GM12892 (cell line): ENCODE data around the gene CUBN.

ENCODE experiments used
- POLR2A ChIP-seq: IDR thresholded peaks from 2 replicates; pipeline ENCODE4 v1.6.1; 2011; ENCODE audit warnings: low read depth, low read length, control low read depth
- POLR2AphosphoS5 ChIP-seq: IDR thresholded peaks from 2 replicates; pipeline ENCODE4 v1.6.1; 2011; ENCODE audit warnings: low read depth, low read length, control low read depth
- TAF1 ChIP-seq: IDR thresholded peaks from 2 replicates; pipeline ENCODE4 v1.6.1; 2011; ENCODE audit warnings: low read depth, mild to moderate bottlenecking, control low read depth, low read length, borderline replicate concordance

DNA sequence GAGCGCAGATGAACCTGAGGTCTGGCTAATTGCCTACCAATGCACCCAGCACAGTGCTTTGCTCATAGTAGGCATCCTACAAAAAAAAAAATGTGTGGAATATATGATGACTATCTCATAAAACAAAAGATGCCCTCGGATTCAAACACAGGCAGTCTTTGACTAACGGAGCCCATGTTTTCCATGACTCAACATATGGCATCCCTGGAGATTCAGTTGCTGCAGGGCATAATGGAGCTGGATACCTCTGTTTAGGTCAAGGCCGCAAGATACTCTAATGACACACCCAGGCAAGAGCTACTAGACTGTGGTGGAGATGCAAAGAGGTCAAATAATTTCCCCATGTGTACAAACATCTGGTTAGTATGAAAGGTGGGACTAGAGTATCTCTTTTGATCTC, 16.3 kb downstream of the CUBN start:
- no peak for TF ChIP-seq POLR2A
- TF ChIP-seq POLR2AphosphoS5, result no peak
- TF ChIP-seq TAF1, result no peak
